GM23338 (cell line): Measurements from ENCODE around the gene UCN. TPM values are rescaled to one million over a fixed set of nuclear protein-coding genes. Genes with fewer than 3 reads are reported as not detected.

Source experiments
- ATAC-seq: fragments of 200-7000 bp; cut with Tn5 transposase; 3 replicates; pipeline ENCODE4 v1.9.1; 2020
- DNase-seq: peaks from one replicate; pipeline ENCODE4 v3.0.0-alpha.2; 2015; ENCODE audit warnings: low spot score
- H2AFZ ChIP-seq: fragments of 200-600 bp; sonication (generic); 2 replicates; pipeline ENCODE4 v1.8.0; 2016; ENCODE audit warnings: antibody characterized with exemption, mild to moderate bottlenecking, moderate library complexity
- H3F3A ChIP-seq: fragments of 200-600 bp; sonication (generic); replicated peaks from 2 replicates; pipeline ENCODE4 v1.8.0; 2017; ENCODE audit warnings: antibody characterized with exemption, mixed run types, low read depth
- H3K27ac ChIP-seq: fragments of 200-600 bp; sonication (generic); 2 replicates; pipeline ENCODE4 v1.6.1; 2016; ENCODE audit warnings: low read depth
- H3K27me3 ChIP-seq: fragments of 200-600 bp; sonication (generic); 2 replicates; pipeline ENCODE4 v1.8.0; 2016; ENCODE audit warnings: mild to moderate bottlenecking, mixed run types, moderate library complexity; ENCODE audit not compliant: insufficient read depth
- H3K36me3 ChIP-seq: fragments of 200-600 bp; sonication (generic); 2 replicates; pipeline ENCODE4 v1.8.0; 2016; ENCODE audit warnings: mild to moderate bottlenecking; ENCODE audit not compliant: insufficient read depth
- H3K4me1 ChIP-seq: fragments of 200-600 bp; sonication (generic); 2 replicates; pipeline ENCODE4 v1.8.0; 2016; ENCODE audit warnings: mild to moderate bottlenecking, moderate library complexity; ENCODE audit not compliant: insufficient read depth
- H3K4me2 ChIP-seq: fragments of 200-600 bp; sonication (generic); 2 replicates; pipeline ENCODE4 v1.7.1; 2017; ENCODE audit warnings: mixed run types
- H3K4me3 ChIP-seq: fragments of 200-600 bp; sonication (generic); 2 replicates; pipeline ENCODE4 v1.6.1; 2016; ENCODE audit warnings: mixed run types
- H3K79me2 ChIP-seq: fragments of 200-600 bp; sonication (generic); replicated peaks from 2 replicates; pipeline ENCODE4 v1.8.0; 2017; ENCODE audit warnings: mild to moderate bottlenecking; ENCODE audit not compliant: insufficient read depth
- H3K9me2 ChIP-seq: fragments of 200-600 bp; sonication (generic); 2 replicates; pipeline ENCODE4 v1.8.0; 2017; ENCODE audit not compliant: insufficient read depth
- H4K20me1 ChIP-seq: fragments of 200-600 bp; sonication (generic); replicated peaks from 2 replicates; pipeline ENCODE4 v1.8.0; 2017; ENCODE audit warnings: mild to moderate bottlenecking; ENCODE audit not compliant: insufficient read depth
- H3K27ac Mint-ChIP-seq: 2 replicates; pipeline ENCODE4 v1.8.0; 2020; ENCODE audit warnings: inconsistent platforms, mild to moderate bottlenecking, moderate library complexity, mixed read lengths
- H3K27me3 Mint-ChIP-seq: 3 replicates; pipeline ENCODE4 v1.8.0; 2022; ENCODE audit warnings: low read depth, mild to moderate bottlenecking, moderate library complexity, mixed read lengths, inconsistent platforms; ENCODE audit not compliant: insufficient read depth, poor library complexity
- H3K36me3 Mint-ChIP-seq: 3 replicates; pipeline ENCODE4 v1.8.0; 2021; ENCODE audit warnings: low read depth, mild to moderate bottlenecking, inconsistent platforms, moderate library complexity, mixed read lengths
- H3K4me1 Mint-ChIP-seq: 3 replicates; pipeline ENCODE4 v1.8.0; 2020; ENCODE audit warnings: mild to moderate bottlenecking, inconsistent platforms, mixed read lengths
- H3K4me3 Mint-ChIP-seq: 3 replicates; pipeline ENCODE4 v1.8.0; 2021; ENCODE audit warnings: moderate library complexity, mild to moderate bottlenecking, inconsistent platforms, mixed read lengths
- H3K9me3 Mint-ChIP-seq: 3 replicates; pipeline ENCODE4 v1.8.0; 2020; ENCODE audit warnings: moderate library complexity, mild to moderate bottlenecking, inconsistent platforms, mixed read lengths
- CREB1 ChIP-seq: fragments of 250-450 bp; sonication (Bioruptor Pico); IDR thresholded peaks from 2 replicates; pipeline ENCODE4 v1.5.0; 2020; ENCODE audit warnings: low read depth, mild to moderate bottlenecking, moderate library complexity
- EZH2 ChIP-seq: fragments of 200-600 bp; sonication (generic); IDR thresholded peaks from one replicate; pipeline ENCODE4 v1.8.0; 2017; ENCODE audit warnings: antibody characterized with exemption, mild to moderate bottlenecking, low read depth; ENCODE audit not compliant: unreplicated experiment
- EZH2phosphoT487 ChIP-seq: fragments of 200-600 bp; sonication (generic); IDR thresholded peaks from one replicate; pipeline ENCODE4 v1.8.1; 2018; ENCODE audit warnings: antibody characterized with exemption; ENCODE audit not compliant: unreplicated experiment
- polyA plus RNA-seq: library from polyadenylated mRNA; unstranded; fragments of >200 nt; fragmentation: Nextera tagmentation; extraction: Ambion mirVana; gene quantifications from 2 replicates; pipeline ENCODE4 v1.2.1, GENCODE V29; 2016
- total RNA-seq: library from RNA; depleted of rRNA; stranded (reverse); fragments of >200 nt; shearing (Covaris generic); gene quantifications from 2 replicates; pipeline ENCODE4 v1.2.3, GENCODE V29; 2014
- TF ChIP-seq, protein P1 (sequence below): fragments of 250-450 bp; sonication (Bioruptor Pico); IDR thresholded peaks from 2 replicates; pipeline ENCODE4 v1.5.0; 2020; ENCODE audit warnings: mild to moderate bottlenecking, moderate library complexity
- TF ChIP-seq, protein P2 (sequence below), 2 experiments: fragments of 200-600 bp in 1 of 2; sonication (generic) in 1 of 2; conservative IDR thresholded peaks; 2 replicates each; pipeline versions ENCODE4 v1.5.1 to v1.6.1; 2016 to 2017; ENCODE audit warnings: antibody characterized with exemption in 2 of 2, low read depth in 2 of 2, mild to moderate bottlenecking in 2 of 2, moderate library complexity in 1 of 2

Gene UCN
- total and polyA plus RNA-seq, 2 experiments from 2014 or later, result 0.59 to 0.99 TPM

DNA sequence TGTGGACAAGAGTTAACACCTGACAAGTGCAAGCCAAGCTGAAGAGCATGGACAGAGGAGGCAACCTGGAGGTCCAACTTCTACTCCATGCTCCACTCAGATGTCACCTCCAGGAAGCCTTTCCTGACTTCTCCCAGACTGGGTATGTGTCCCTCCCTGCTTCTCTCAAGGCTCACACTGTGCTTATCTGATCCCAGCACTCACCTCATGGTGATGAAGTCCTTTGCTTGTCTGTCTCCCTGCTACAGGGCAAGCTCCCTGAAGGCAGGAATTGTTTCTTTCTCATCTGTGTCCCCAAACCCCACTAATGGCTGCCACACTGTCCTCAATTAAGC lies 42.7 kb downstream of the UCN start:
- peaks cover 73% of the 10 kb centered on the region for H3K27me3 ChIP-seq
- H3K9me2 ChIP-seq, result no peaks in the 10 kb centered on the region
- H3K36me3 ChIP-seq, result no peaks in the 10 kb centered on the region
- Mint-ChIP-seq H3K27me3 (peaks cover 36% of the 10 kb centered on the region), H3K36me3 (no peaks in the 10 kb centered on the region; the same call in 2 of the 3 replicates), H3K9me3 (0 out of 3 replicates have a peak, but pooled peaks cover 3% of the 10 kb centered on the region), H3K4me3 (peak overlapping the region; percentile 48), H3K4me1 (peaks cover 23% of the 10 kb centered on the region), H3K27ac (no peak overlapping the region)
- H3K4me2 ChIP-seq, result peak overlapping the region; percentile 98; the same call in 1 of the 2 replicates
- DNase-seq (no peak), ATAC-seq (no peak)
- H3K79me2 ChIP-seq, result no peaks in the 10 kb centered on the region
- no peak overlapping the region for H3K27ac ChIP-seq
- peaks cover 17% of the 10 kb centered on the region for H3K4me1 ChIP-seq
- 0 out of 2 replicates have a peak, but pooled peaks cover 9% of the 10 kb centered on the region for H3F3A ChIP-seq
- peak overlapping the region; percentile 82 for H3K4me3 ChIP-seq
- H4K20me1 ChIP-seq, result no peaks in the 10 kb centered on the region
- H2AFZ ChIP-seq, result peak overlapping the region; percentile 99; the same call in 1 of the 2 replicates
- TF ChIP-seq, protein P1, sequence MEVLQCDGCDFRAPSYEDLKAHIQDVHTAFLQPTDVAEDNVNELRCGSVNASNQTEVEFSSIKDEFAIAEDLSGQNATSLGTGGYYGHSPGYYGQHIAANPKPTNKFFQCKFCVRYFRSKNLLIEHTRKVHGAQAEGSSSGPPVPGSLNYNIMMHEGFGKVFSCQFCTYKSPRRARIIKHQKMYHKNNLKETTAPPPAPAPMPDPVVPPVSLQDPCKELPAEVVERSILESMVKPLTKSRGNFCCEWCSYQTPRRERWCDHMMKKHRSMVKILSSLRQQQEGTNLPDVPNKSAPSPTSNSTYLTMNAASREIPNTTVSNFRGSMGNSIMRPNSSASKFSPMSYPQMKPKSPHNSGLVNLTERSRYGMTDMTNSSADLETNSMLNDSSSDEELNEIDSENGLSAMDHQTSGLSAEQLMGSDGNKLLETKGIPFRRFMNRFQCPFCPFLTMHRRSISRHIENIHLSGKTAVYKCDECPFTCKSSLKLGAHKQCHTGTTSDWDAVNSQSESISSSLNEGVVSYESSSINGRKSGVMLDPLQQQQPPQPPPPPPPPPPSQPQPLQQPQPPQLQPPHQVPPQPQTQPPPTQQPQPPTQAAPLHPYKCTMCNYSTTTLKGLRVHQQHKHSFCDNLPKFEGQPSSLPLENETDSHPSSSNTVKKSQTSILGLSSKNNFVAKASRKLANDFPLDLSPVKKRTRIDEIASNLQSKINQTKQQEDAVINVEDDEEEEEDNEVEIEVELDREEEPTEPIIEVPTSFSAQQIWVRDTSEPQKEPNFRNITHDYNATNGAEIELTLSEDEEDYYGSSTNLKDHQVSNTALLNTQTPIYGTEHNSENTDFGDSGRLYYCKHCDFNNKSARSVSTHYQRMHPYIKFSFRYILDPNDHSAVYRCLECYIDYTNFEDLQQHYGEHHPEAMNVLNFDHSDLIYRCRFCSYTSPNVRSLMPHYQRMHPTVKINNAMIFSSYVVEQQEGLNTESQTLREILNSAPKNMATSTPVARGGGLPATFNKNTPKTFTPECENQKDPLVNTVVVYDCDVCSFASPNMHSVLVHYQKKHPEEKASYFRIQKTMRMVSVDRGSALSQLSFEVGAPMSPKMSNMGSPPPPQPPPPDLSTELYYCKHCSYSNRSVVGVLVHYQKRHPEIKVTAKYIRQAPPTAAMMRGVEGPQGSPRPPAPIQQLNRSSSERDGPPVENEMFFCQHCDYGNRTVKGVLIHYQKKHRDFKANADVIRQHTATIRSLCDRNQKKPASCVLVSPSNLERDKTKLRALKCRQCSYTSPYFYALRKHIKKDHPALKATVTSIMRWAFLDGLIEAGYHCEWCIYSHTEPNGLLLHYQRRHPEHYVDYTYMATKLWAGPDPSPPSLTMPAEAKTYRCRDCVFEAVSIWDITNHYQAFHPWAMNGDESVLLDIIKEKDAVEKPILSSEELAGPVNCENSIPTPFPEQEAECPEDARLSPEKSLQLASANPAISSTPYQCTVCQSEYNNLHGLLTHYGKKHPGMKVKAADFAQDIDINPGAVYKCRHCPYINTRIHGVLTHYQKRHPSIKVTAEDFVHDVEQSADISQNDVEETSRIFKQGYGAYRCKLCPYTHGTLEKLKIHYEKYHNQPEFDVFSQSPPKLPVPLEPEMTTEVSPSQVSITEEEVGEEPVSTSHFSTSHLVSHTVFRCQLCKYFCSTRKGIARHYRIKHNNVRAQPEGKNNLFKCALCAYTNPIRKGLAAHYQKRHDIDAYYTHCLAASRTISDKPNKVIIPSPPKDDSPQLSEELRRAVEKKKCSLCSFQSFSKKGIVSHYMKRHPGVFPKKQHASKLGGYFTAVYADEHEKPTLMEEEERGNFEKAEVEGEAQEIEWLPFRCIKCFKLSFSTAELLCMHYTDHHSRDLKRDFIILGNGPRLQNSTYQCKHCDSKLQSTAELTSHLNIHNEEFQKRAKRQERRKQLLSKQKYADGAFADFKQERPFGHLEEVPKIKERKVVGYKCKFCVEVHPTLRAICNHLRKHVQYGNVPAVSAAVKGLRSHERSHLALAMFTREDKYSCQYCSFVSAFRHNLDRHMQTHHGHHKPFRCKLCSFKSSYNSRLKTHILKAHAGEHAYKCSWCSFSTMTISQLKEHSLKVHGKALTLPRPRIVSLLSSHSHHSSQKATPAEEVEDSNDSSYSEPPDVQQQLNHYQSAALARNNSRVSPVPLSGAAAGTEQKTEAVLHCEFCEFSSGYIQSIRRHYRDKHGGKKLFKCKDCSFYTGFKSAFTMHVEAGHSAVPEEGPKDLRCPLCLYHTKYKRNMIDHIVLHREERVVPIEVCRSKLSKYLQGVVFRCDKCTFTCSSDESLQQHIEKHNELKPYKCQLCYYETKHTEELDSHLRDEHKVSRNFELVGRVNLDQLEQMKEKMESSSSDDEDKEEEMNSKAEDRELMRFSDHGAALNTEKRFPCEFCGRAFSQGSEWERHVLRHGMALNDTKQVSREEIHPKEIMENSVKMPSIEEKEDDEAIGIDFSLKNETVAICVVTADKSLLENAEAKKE (CRISPR knock-in tag), result no peak
- no peak for TF ChIP-seq EZH2

GRCh38 chr2:27264753-27265535 lies 43.3 kb downstream of the UCN start:
- Histone ChIP-seq H4K20me1 (no peaks in the 10 kb centered on the region), H3K9me2 (no peaks in the 10 kb centered on the region), H3F3A (0 out of 2 replicates have a peak, but pooled peaks cover 9% of the 10 kb centered on the region), H3K79me2 (no peaks in the 10 kb centered on the region), H3K36me3 (no peaks in the 10 kb centered on the region), H3K4me3 (peak overlapping the region; percentile 82), H3K4me2 (peak overlapping the region; percentile 98), H3K27ac (no peak overlapping the region), H2AFZ (peak overlapping the region; percentile 99), H3K4me1 (peaks cover 17% of the 10 kb centered on the region), H3K27me3 (peaks cover 79% of the 10 kb centered on the region)
- ATAC-seq, result peak; percentile 60
- Mint-ChIP-seq H3K27ac (no peak overlapping the region), H3K4me1 (peaks cover 23% of the 10 kb centered on the region), H3K27me3 (peaks cover 41% of the 10 kb centered on the region), H3K36me3 (no peaks in the 10 kb centered on the region; the same call in 2 of the 3 replicates), H3K9me3 (no peaks in the 10 kb centered on the region), H3K4me3 (peak overlapping the region; percentile 79)
- DNase-seq, result peak; percentile 94
- no peak for TF ChIP-seq EZH2phosphoT487
- TF ChIP-seq EZH2, result peak; percentile 75
- TF ChIP-seq, protein P2, sequence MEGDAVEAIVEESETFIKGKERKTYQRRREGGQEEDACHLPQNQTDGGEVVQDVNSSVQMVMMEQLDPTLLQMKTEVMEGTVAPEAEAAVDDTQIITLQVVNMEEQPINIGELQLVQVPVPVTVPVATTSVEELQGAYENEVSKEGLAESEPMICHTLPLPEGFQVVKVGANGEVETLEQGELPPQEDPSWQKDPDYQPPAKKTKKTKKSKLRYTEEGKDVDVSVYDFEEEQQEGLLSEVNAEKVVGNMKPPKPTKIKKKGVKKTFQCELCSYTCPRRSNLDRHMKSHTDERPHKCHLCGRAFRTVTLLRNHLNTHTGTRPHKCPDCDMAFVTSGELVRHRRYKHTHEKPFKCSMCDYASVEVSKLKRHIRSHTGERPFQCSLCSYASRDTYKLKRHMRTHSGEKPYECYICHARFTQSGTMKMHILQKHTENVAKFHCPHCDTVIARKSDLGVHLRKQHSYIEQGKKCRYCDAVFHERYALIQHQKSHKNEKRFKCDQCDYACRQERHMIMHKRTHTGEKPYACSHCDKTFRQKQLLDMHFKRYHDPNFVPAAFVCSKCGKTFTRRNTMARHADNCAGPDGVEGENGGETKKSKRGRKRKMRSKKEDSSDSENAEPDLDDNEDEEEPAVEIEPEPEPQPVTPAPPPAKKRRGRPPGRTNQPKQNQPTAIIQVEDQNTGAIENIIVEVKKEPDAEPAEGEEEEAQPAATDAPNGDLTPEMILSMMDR (conservative IDR thresholded peaks at IDR 0.05; ENCODE audit: low read depth in 2 of 2), result peak; percentile 69 to 83
- TF ChIP-seq CREB1 (CRISPR knock-in tag), result peak; percentile 55
